Activated CD4-positive, alpha-beta memory T cell treated with anti-CD3 and anti-CD28 coated beads, Interleukin-2, amount 10 ng/mL, durations not matched to agents 7 days and 5 days (primary cell): ENCODE results near the gene FRMPD4. TPM values are rescaled to one million over a fixed set of nuclear protein-coding genes. Genes with fewer than 3 reads are reported as not detected.
"Not testable (repeated sequence)": the region's sequence is repeated elsewhere in the genome, so short reads cannot be mapped to it uniquely, and the experiment has no call there.

Experiments used
- CTCF ChIA-PET: fragments of 350-600 bp; sonication (Branson Sonifier 250); formaldehyde crosslinking; loops from one replicate; lab custom pipeline; 2021; ENCODE audit warnings: antibody characterized with exemption, inconsistent platforms; lab: Charles Lee
- POLR2A ChIA-PET: fragments of 350-600 bp; sonication (Branson Sonifier 250); formaldehyde crosslinking; loops from one replicate; lab custom pipeline; 2021; ENCODE audit warnings: antibody characterized with exemption; lab: Charles Lee
- DNase-seq: peaks from one replicate; pipeline ENCODE4 v3.0.0-alpha.2; 2020
- H3K27ac Mint-ChIP-seq: one replicate; pipeline ENCODE4 v1.8.0; 2021; ENCODE audit warnings: mild to moderate bottlenecking, mixed read lengths
- H3K27me3 Mint-ChIP-seq: one replicate; pipeline ENCODE4 v1.8.0; 2021; ENCODE audit warnings: mixed read lengths
- H3K36me3 Mint-ChIP-seq: one replicate; pipeline ENCODE4 v1.8.0; 2021; ENCODE audit warnings: low read depth, mixed read lengths
- H3K4me1 Mint-ChIP-seq: one replicate; pipeline ENCODE4 v1.8.0; 2021; ENCODE audit warnings: mixed read lengths
- H3K4me3 Mint-ChIP-seq: one replicate; pipeline ENCODE4 v1.8.0; 2021; ENCODE audit warnings: mild to moderate bottlenecking, mixed read lengths
- H3K9me3 Mint-ChIP-seq: one replicate; pipeline ENCODE4 v1.8.0; 2021; ENCODE audit warnings: mixed read lengths
- total RNA-seq, 2 experiments: library from RNA; stranded (reverse); gene quantifications; one replicate each; pipeline ENCODE4 v1.2.3, GENCODE V29; 2021

Gene FRMPD4
- total RNA-seq, 2 experiments from 2014 or later: not detected

DNA sequence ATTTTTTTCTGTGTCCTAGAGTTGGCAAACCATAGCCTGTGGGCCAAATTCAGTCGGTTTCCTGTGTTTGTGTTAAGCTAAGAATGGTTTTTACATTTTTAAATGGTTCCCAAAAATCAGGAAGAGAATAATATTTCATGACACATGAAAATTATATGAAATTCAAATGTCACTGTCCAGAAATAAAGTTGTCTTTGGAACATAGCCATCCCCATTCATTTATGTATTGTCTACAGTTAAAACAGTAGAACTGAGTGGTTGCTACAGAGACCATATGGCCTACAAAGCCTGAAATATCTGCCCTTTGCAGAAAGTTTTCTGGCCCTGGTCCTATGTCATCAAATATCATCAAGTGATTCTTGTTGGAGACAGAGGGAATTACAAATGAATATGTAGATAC, 15.5 kb downstream of the FRMPD4 start:
- no peak for DNase-seq
- no peaks in the 10 kb centered on the region for H3K27me3 Mint-ChIP-seq
- H3K4me3 Mint-ChIP-seq: no peak overlapping the region
- H3K36me3 Mint-ChIP-seq: no peaks in the 10 kb centered on the region
- CTCF ChIA-PET: no interaction called here
- H3K9me3 Mint-ChIP-seq: no peaks in the 10 kb centered on the region
- POLR2A ChIA-PET: no interaction called here
- no peak overlapping the region for H3K27ac Mint-ChIP-seq
- no peaks in the 10 kb centered on the region for H3K4me1 Mint-ChIP-seq

DNA sequence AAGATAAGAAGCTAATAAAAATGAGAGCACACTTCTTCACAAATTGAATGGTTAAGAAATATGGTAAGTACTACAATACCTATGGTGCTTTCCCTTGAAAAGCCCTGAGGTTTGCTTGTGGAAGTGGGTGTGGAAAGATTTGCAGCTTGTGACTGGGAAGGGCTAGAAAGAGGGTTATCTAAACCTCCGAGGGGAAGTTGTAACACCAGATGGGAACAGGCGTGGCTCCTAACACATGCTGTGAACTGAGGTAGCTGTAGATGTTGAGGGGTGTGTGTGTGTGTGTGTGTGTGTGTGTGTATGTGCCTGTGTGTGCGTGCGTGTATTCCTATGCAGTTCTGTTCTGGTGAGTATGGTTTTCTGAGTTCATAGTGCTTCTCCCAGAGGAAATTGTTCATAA, 21.5 kb downstream of the FRMPD4 start:
- no peaks in the 10 kb centered on the region for H3K36me3 Mint-ChIP-seq
- H3K27ac Mint-ChIP-seq: no peak overlapping the region
- no peaks in the 10 kb centered on the region for H3K27me3 Mint-ChIP-seq
- H3K4me3 Mint-ChIP-seq: no peak overlapping the region
- no peaks in the 10 kb centered on the region for H3K9me3 Mint-ChIP-seq
- POLR2A ChIA-PET: no interaction called here
- CTCF ChIA-PET: no interaction called here
- H3K4me1 Mint-ChIP-seq: no peaks in the 10 kb centered on the region
- DNase-seq: no peak

DNA sequence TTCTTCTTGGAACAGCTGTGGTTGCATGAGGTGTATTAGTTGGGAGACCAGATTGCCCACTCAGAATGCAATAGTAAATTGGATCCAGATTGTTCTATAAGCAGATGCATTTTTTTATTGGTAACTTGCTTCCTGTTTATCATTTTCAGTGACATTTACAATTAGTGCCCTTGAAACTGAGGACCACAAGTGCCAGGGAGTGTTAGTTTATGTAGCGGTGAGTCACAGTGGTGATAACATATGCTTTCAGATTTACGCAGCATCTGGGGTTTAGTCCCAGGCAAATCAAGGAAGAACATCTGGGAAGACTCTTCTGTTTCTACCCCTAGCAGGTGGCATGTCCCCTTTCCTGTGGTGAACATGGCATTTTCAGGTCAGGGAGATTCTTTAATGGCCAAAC, 24.1 kb downstream of the FRMPD4 start:
- DNase-seq: no peak
- H3K36me3 Mint-ChIP-seq: no peaks in the 10 kb centered on the region
- POLR2A ChIA-PET: no interaction called here
- no peaks in the 10 kb centered on the region for H3K4me1 Mint-ChIP-seq
- no peak overlapping the region for H3K4me3 Mint-ChIP-seq
- H3K27me3 Mint-ChIP-seq: no peaks in the 10 kb centered on the region
- H3K9me3 Mint-ChIP-seq: no peaks in the 10 kb centered on the region
- H3K27ac Mint-ChIP-seq: no peak overlapping the region
- CTCF ChIA-PET: no interaction called here

DNA sequence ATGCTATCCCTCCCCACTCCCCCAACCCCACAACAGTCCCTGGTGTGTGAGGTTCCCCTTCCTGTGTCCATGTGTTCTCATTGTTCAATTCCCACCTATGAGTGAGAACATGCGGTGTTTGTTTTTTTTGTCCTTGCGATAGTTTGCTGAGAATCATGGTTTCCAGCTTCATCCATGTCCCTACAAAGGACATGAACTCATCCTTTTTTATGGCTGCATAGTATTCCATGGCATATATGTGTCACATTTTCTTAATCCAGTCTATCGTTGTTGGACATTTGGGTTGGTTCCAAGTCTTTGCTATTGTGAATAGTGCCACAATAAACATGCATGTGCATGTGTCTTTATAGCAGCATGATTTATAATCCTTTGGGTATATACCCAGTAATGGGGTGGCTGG, 25.9 kb downstream of the FRMPD4 start:
- CTCF ChIA-PET, H3K36me3 Mint-ChIP-seq, H3K4me1 Mint-ChIP-seq, POLR2A ChIA-PET, H3K27me3 Mint-ChIP-seq, DNase-seq, H3K4me3 Mint-ChIP-seq, H3K27ac Mint-ChIP-seq, H3K9me3 Mint-ChIP-seq: not testable (repeated sequence)

DNA sequence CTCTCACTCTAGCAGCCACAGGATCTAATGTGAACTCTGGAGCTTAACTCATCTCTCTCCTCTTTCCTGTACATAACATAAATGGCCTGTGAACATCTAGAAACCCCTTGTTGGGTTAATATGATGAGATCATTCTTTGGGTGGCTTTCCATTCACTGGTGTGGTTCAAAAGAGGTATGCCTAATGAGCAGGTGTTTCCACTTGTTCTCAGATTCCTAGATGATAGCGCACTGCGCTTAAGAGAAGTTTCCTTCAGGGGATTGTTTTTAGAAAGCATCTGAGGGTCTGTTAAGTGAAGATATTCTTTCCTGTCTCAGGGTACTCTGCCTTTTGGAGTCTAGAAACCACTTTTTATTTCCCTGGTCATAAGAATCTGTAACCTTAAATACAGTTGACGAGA, 32.5 kb downstream of the FRMPD4 start:
- ChIA-PET POLR2A (no interaction called here), CTCF (no interaction called here)
- Mint-ChIP-seq H3K27ac (no peak overlapping the region), H3K9me3 (no peaks in the 10 kb centered on the region), H3K4me3 (no peak overlapping the region), H3K36me3 (no peaks in the 10 kb centered on the region), H3K4me1 (no peaks in the 10 kb centered on the region), H3K27me3 (no peaks in the 10 kb centered on the region)
- no peak for DNase-seq

DNA sequence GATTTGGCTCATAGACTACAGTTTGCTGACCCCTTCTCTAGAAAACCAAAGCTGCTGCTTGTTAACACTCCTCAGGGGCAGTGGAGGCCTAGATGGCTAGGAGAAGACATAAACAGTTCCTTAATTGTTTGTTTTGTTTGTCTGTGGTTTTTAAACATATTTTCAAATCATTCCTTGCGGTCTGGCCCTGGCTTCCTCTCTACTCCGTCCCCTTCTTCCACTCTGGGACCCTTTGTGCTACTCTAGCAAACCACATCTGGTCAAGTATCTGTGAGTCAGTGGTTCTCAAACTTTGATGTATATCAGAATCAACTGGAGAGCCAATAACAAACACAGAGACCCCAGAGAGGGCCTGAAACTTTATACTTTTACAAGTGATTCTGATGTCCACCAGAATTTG, 36.1 kb downstream of the FRMPD4 start:
- DNase-seq: no peak
- H3K4me1 Mint-ChIP-seq: no peaks in the 10 kb centered on the region
- no peaks in the 10 kb centered on the region for H3K27me3 Mint-ChIP-seq
- H3K9me3 Mint-ChIP-seq: no peaks in the 10 kb centered on the region
- H3K4me3 Mint-ChIP-seq: no peak overlapping the region
- POLR2A ChIA-PET: no interaction called here
- no peaks in the 10 kb centered on the region for H3K36me3 Mint-ChIP-seq
- CTCF ChIA-PET: no interaction called here
- no peak overlapping the region for H3K27ac Mint-ChIP-seq

DNA sequence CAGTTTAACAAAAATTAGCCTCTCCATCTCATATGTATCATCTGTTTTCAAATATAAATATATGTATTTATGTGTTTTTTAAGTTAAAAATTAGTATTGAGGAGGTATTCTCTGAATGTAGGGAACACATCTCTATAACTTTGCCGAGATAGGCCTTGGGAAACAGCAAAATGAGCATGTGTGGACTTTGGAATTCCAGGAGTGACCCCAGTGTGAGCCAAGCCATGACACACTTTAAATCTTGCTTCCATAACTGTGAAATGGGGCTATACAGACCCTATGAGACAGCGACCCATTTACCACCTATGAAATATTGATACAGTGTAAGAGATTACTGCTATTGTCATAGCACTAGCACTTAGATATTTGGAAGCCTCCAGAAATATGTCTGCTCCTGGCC, 58.8 kb downstream of the FRMPD4 start:
- no peaks in the 10 kb centered on the region for H3K9me3 Mint-ChIP-seq
- ChIA-PET CTCF (no interaction called here), POLR2A (no interaction called here)
- H3K4me3 Mint-ChIP-seq: no peak overlapping the region
- no peak for DNase-seq
- H3K27ac Mint-ChIP-seq: no peak overlapping the region
- no peaks in the 10 kb centered on the region for H3K4me1 Mint-ChIP-seq
- no peaks in the 10 kb centered on the region for H3K36me3 Mint-ChIP-seq
- no peaks in the 10 kb centered on the region for H3K27me3 Mint-ChIP-seq

DNA sequence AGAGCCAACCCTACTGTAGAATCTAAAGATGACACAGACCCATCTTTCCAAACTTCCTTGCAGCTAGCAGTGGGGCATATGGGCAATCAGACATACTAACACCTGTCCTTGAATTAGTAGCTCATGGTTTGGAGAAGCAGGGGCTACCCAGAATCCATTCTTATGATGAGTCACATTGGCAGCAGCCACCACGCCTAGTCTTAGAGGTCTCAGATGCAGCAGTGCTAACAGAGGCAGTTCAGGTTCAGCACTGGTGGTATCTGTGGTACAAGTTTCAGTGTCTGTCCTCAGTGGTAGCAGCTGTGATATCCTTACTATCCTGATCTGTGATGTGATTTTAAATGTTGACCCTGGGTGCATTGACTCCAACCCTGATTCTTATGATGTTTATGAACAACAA, 68.1 kb downstream of the FRMPD4 start:
- Mint-ChIP-seq H3K4me3 (no peak overlapping the region), H3K9me3 (no peaks in the 10 kb centered on the region), H3K27ac (no peak overlapping the region), H3K36me3 (no peaks in the 10 kb centered on the region), H3K27me3 (no peaks in the 10 kb centered on the region), H3K4me1 (no peaks in the 10 kb centered on the region)
- no peak for DNase-seq
- POLR2A ChIA-PET: no interaction called here
- CTCF ChIA-PET: no interaction called here

DNA sequence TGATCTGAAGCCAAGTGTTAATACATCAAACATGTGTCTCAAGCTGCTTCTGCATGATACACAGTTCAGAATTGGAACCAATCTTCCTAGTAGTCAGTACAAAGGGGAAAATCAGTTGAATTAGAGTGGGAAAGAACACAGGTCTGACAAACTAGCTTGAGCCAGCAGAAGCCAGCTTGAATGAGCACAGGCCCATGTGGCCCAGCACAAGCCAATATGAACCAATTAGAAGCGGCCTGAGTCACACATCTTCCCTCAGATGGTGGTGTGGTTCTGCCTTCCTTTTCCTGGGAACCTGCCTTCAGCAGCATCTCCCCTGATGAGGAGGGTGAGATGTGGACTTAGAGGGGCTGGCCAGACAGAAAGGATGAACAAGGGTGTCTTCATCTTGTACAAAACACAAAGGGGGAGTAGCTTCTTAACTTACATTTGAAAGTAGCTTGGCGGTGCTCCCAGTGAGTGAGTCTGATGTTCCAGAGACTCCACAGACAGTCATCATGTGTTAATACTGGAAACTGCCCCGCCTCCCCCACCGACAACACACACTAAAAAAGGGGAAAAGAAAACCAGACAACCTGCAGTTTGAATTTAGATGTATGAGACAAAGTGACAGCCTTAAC, 72.0 kb downstream of the FRMPD4 start:
- POLR2A ChIA-PET: no interaction called here
- CTCF ChIA-PET: no interaction called here
- Mint-ChIP-seq H3K9me3 (no peaks in the 10 kb centered on the region), H3K27me3 (no peaks in the 10 kb centered on the region), H3K4me1 (no peaks in the 10 kb centered on the region), H3K36me3 (no peaks in the 10 kb centered on the region), H3K27ac (no peak overlapping the region), H3K4me3 (no peak overlapping the region)
- DNase-seq: no peak

DNA sequence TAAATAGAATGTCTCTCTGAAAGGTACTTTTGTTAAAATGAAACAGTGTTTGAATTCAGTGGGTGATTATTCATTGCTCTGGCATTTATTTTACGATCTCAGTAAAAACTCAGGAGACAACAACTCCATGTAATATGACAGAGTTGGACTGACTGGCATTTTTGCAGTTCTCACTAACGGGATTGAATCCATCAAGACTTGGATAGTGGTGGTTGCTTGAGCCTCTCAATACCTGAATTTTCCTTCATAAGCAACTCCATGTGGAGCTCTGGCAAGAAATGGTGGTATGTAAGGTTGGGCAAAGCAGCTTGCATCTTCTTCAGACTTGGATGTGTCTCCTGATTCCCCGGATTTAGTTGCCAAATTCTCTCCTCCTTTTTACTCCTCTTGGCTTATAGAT, 72.7 kb downstream of the FRMPD4 start:
- CTCF ChIA-PET: no interaction called here
- Mint-ChIP-seq H3K36me3 (no peaks in the 10 kb centered on the region), H3K27ac (no peak overlapping the region), H3K9me3 (no peaks in the 10 kb centered on the region), H3K4me3 (no peak overlapping the region), H3K4me1 (no peaks in the 10 kb centered on the region), H3K27me3 (no peaks in the 10 kb centered on the region)
- POLR2A ChIA-PET: no interaction called here
- no peak for DNase-seq

DNA sequence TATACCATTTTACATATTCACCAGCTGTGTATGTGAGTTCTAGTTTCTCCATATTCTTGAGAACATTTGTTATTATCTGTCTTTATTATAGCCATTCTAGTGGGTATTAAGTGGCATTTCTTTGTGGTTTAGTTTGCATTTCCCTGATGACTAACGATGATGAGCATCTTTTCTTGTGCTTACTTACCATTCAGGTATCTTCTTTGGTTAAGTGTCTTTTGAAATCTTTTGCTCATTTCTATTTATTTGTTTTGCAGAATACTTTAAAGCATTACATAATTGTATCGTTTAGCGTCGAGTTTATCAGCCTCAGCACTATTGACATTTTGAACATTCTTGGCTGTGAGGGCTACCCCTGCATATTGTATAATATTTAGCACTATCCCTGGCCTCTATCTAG, 85.4 kb downstream of the FRMPD4 start:
- no peak for DNase-seq
- Mint-ChIP-seq H3K36me3 (no peaks in the 10 kb centered on the region), H3K4me3 (no peak overlapping the region), H3K9me3 (no peaks in the 10 kb centered on the region), H3K4me1 (no peaks in the 10 kb centered on the region), H3K27me3 (no peaks in the 10 kb centered on the region), H3K27ac (no peak overlapping the region)
- CTCF ChIA-PET: no interaction called here
- POLR2A ChIA-PET: no interaction called here

DNA sequence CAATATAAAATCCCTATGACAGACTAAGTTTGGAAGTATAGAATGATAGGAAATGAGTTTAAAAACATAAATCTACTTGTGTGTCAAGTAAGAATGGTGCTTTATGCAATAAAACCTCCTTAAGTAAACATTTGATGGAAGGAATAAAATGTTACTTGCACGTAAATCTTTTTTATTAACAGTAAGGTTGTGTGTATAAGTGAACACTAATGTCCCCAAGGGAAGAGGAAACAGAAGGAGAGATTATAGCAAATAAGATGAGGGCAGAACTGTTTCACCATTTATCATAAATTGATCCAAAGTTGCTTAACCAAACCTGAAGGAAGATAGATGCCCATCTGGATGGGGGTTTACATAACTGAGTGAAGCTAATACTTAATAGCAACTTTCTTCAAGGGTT, 86.8 kb downstream of the FRMPD4 start:
- Mint-ChIP-seq H3K4me1 (no peaks in the 10 kb centered on the region), H3K4me3 (no peak overlapping the region), H3K9me3 (no peaks in the 10 kb centered on the region), H3K27me3 (no peaks in the 10 kb centered on the region), H3K27ac (no peak overlapping the region), H3K36me3 (no peaks in the 10 kb centered on the region)
- POLR2A ChIA-PET: no interaction called here
- no peak for DNase-seq
- CTCF ChIA-PET: no interaction called here

DNA sequence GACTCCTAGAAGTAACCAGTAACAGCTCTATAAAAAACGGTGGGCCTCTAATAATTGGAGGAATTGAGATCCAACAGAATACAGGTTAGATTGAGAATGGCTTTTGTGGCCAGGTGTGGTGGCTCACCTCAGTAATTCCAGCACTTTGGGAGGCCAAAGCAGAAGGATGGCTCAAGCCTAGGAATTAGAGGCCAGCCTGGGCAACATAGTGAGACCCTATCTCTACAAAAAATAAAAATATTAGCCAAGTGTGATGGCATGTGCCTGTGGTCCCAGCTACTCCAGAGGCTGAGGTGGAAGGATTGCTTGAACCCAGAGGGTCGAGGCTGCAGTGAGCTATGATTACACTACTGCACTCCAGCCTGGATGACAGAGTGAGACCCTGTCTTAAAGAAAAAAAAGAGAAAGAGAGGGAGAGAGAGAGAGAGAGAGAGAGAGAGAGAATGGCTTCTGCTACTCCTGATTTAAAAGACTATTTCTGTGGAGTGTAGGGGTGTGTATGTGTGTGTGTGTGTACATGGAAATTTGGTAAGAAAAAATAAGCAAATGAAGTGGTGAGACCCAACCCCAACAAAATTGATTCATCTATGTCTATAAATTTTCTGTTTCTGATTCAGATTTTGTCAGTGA, 89.3 kb downstream of the FRMPD4 start:
- H3K9me3 Mint-ChIP-seq: no peaks in the 10 kb centered on the region
- DNase-seq: no peak
- POLR2A ChIA-PET: no interaction called here
- H3K4me3 Mint-ChIP-seq: no peak overlapping the region
- no peaks in the 10 kb centered on the region for H3K36me3 Mint-ChIP-seq
- H3K27me3 Mint-ChIP-seq: no peaks in the 10 kb centered on the region
- H3K4me1 Mint-ChIP-seq: no peaks in the 10 kb centered on the region
- no peak overlapping the region for H3K27ac Mint-ChIP-seq
- CTCF ChIA-PET: no interaction called here

DNA sequence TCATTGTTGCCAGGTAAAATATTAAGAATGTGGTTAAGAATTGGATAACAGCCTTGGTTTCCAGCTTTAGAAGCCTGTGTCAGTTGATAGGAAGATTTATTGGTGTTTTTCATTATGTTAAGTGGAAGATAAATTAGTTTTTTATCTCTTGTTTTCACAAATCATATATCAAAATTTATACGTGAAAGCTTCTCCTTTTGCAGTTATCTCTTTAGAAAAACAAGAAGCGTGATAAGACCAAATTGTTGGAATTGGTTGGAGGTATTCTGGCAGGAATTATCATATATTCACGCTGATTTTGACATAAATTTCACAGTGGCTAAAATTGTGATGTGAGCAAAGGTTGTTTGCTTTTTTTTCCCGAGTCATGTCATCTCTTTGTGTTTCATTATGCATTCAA, 90.6 kb downstream of the FRMPD4 start:
- no peak for DNase-seq
- CTCF ChIA-PET: no interaction called here

More for the DNA sequence above, 90.6 kb downstream of the FRMPD4 start:
- no peaks in the 10 kb centered on the region for H3K27me3 Mint-ChIP-seq
- no peaks in the 10 kb centered on the region for H3K36me3 Mint-ChIP-seq
- POLR2A ChIA-PET: no interaction called here
- no peak overlapping the region for H3K27ac Mint-ChIP-seq
- no peaks in the 10 kb centered on the region for H3K9me3 Mint-ChIP-seq
- no peaks in the 10 kb centered on the region for H3K4me1 Mint-ChIP-seq
- H3K4me3 Mint-ChIP-seq: no peak overlapping the region
